Measurements from ENCODE around the gene UCP3. TPM values are rescaled to one million over a fixed set of nuclear protein-coding genes. Genes with fewer than 3 reads are reported as not detected.

The UCP3 gene
- total RNA-seq, 6 experiments from 2014 or later, result 0.10 to 0.62 (median 0.39) TPM

DNA sequence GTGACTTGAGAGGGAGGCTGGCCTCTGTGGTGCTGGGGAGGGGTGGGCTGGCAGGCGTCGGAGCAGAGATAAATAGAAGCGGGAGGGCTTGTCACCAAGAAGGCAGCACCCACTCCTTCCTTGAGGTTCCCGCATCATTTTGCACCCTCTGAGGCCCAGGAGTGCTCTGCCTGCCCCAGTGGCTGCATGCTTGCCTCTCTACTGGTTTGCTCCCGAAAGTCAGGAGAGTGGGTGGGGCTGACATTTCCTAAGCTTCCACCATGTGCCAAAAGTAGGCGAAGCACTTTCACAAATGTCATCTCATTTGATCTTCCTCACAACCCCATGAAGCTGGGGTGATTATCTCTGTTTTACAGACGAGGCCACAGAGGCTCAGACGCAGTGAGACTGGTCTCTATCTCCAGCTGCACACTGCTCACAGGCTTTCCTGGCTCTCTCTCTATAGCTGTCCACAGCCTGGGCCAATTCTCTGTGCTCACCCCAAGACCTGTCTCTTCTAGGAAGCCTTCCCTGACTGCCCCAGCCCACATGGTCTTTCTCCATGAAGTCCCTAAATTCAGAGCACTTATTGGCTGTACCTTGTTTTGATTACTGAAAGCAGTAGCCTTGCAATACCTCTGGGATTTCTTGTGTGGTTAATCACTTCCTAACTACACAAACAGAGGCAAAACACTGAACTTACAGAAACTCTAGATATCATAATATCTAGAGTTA lies 2.6 kb upstream of the UCP3 start:
- no peaks in the 10 kb centered on the region for H3K9me3 Mint-ChIP-seq
- H3K27ac Mint-ChIP-seq, result no peak overlapping the region

GRCh38 chr11:74010306-74011300 lies 1.7 kb upstream of the UCP3 start:
- no peaks in the 10 kb centered on the region for H3K9me3 Mint-ChIP-seq
- DNase-seq, result no peak
- H3K36me3 Mint-ChIP-seq (ENCODE audit: low read depth), result no peaks in the 10 kb centered on the region
- no peak overlapping the region for H3K4me3 Mint-ChIP-seq
- TF ChIP-seq, protein P1, sequence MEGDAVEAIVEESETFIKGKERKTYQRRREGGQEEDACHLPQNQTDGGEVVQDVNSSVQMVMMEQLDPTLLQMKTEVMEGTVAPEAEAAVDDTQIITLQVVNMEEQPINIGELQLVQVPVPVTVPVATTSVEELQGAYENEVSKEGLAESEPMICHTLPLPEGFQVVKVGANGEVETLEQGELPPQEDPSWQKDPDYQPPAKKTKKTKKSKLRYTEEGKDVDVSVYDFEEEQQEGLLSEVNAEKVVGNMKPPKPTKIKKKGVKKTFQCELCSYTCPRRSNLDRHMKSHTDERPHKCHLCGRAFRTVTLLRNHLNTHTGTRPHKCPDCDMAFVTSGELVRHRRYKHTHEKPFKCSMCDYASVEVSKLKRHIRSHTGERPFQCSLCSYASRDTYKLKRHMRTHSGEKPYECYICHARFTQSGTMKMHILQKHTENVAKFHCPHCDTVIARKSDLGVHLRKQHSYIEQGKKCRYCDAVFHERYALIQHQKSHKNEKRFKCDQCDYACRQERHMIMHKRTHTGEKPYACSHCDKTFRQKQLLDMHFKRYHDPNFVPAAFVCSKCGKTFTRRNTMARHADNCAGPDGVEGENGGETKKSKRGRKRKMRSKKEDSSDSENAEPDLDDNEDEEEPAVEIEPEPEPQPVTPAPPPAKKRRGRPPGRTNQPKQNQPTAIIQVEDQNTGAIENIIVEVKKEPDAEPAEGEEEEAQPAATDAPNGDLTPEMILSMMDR (IDR thresholded peaks at IDR 0.05), result no peak
- H3K27ac Mint-ChIP-seq, result no peak overlapping the region
- no peaks in the 10 kb centered on the region for H3K4me1 Mint-ChIP-seq (ENCODE audit: low read depth)
- peaks cover 7% of the 10 kb centered on the region for H3K27me3 Mint-ChIP-seq (ENCODE audit: insufficient read depth)

More for the DNA sequence above, 2.6 kb upstream of the UCP3 start:
- peaks cover 7% of the 10 kb centered on the region for H3K27me3 Mint-ChIP-seq (ENCODE audit: insufficient read depth)
- no peak for DNase-seq
- TF ChIP-seq, protein P1 (IDR thresholded peaks at IDR 0.05), result no peak
- no peaks in the 10 kb centered on the region; the same call in 1 of the 2 replicates for H3K36me3 Mint-ChIP-seq (ENCODE audit: low read depth)
- no peaks in the 10 kb centered on the region for H3K4me1 Mint-ChIP-seq (ENCODE audit: low read depth)
- no peak overlapping the region for H3K4me3 Mint-ChIP-seq

- DNase-seq, result no peak
- TF ChIP-seq, protein P1 (IDR thresholded peaks at IDR 0.05), result no peak
- H3K4me3 Mint-ChIP-seq, result no peak overlapping the region
- peaks cover 6% of the 10 kb centered on the region for H3K27me3 Mint-ChIP-seq (ENCODE audit: insufficient read depth)
- no peaks in the 10 kb centered on the region for H3K4me1 Mint-ChIP-seq (ENCODE audit: low read depth)
- no peaks in the 10 kb centered on the region for H3K9me3 Mint-ChIP-seq
- no peaks in the 10 kb centered on the region for H3K36me3 Mint-ChIP-seq (ENCODE audit: low read depth)
- H3K27ac Mint-ChIP-seq, result no peak overlapping the region
Observed at GRCh38 chr11:74009675-74010305, 905 bp upstream of the UCP3 start.

DNA sequence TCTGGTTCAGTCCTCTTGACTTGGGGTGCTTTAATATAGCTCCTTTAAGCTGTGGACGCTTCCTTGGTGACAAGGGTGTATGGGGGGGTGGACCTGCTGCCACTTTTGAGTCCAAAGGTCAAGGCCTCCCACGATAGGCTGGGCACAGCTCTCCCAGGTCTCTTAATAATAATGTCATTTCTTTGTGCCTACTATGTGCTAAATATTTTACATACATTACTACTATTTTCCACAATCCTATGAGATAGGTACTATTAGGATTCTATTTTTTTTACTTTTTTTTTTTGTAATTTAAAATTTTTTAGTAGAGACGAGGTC lies 304 bp upstream of the UCP3 start:
- Mint-ChIP-seq H3K27ac (no peak overlapping the region), H3K9me3 (no peaks in the 10 kb centered on the region), H3K4me1 (ENCODE audit: low read depth) (no peaks in the 10 kb centered on the region), H3K4me3 (no peak overlapping the region), H3K36me3 (ENCODE audit: low read depth) (no peaks in the 10 kb centered on the region), H3K27me3 (ENCODE audit: insufficient read depth) (peaks cover 6% of the 10 kb centered on the region)
- TF ChIP-seq, protein P1 (IDR thresholded peaks at IDR 0.05), result no peak
- DNase-seq, result no peak

DNA sequence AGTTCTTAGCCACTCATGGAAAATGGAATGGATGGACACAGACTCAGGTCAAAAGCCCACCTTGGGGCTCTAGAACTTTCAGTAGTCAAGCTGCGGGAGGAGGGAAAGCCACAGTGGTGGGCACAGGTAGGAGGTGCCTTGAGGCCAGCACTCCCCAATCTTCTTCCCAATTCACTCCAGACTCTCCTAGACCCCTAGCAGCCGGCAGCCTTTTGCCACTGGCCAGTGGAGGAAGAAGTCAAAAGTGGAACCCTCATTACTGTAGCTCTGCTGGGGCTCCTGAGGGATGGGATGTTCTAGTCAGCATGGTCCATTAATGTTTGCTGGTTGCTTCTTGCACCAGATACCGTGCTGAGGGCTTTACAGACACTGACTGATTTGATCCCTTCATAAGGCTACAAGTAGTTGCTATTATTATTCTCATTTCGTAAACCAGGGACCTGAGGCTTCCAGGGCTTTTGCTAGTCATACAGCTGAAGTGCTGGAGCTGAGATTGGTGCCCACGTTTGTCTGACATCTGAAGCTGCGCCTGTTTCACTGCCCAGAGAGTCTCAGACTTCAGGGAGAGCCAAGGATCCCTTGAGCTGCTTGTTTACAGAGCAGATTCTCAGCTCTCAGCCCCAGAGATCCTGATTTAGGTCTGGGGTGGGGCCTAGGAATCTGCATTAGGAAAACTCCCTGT lies 1.1 kb downstream of the UCP3 start:
- TF ChIP-seq, protein P1 (IDR thresholded peaks at IDR 0.05), result no peak
- Mint-ChIP-seq H3K27me3 (ENCODE audit: insufficient read depth) (peaks cover 6% of the 10 kb centered on the region), H3K9me3 (no peaks in the 10 kb centered on the region), H3K36me3 (ENCODE audit: low read depth) (no peaks in the 10 kb centered on the region), H3K4me3 (no peak overlapping the region), H3K27ac (no peak overlapping the region), H3K4me1 (ENCODE audit: low read depth) (no peaks in the 10 kb centered on the region)
- no peak for DNase-seq
